Smooth muscle cell (in vitro differentiated cells): ENCODE data around the gene FOXK1. TPM values are rescaled to one million over a fixed set of nuclear protein-coding genes. Genes with fewer than 3 reads are reported as not detected.

Experiments
- DNase-seq: peaks from one replicate; lab custom pipeline; 2025; ENCODE audit not compliant: unreplicated experiment; lab: John Stamatoyannopoulos, UW
- H2AFZ ChIP-seq: fragments of 200-600 bp; sonication (generic); 2 replicates; pipeline ENCODE4 v1.6.0; 2016; ENCODE audit warnings: antibody characterized with exemption, low read depth, mild to moderate bottlenecking
- H3F3A ChIP-seq: fragments of 200-600 bp; sonication (generic); 2 replicates; pipeline ENCODE4 v1.6.0; 2017; ENCODE audit warnings: antibody characterized with exemption, low read depth
- H3K27ac ChIP-seq: fragments of 200-600 bp; sonication (generic); 2 replicates; pipeline ENCODE4 v1.5.1; 2016; ENCODE audit warnings: low read depth, mild to moderate bottlenecking
- H3K27me3 ChIP-seq: fragments of 200-600 bp; sonication (generic); 2 replicates; pipeline ENCODE4 v1.6.1; 2016; ENCODE audit warnings: low read depth, mild to moderate bottlenecking
- H3K36me3 ChIP-seq: fragments of 200-600 bp; sonication (generic); 2 replicates; pipeline ENCODE4 v1.5.1; 2016; ENCODE audit warnings: low read depth
- H3K4me1 ChIP-seq: fragments of 200-600 bp; sonication (generic); 2 replicates; pipeline ENCODE4 v1.5.1; 2016; ENCODE audit warnings: low read depth
- H3K4me2 ChIP-seq: fragments of 200-600 bp; sonication (generic); 2 replicates; pipeline ENCODE4 v1.6.0; 2016; ENCODE audit warnings: mild to moderate bottlenecking
- H3K4me3 ChIP-seq: fragments of 200-600 bp; sonication (generic); 2 replicates; pipeline ENCODE4 v1.5.1; 2016; ENCODE audit warnings: mild to moderate bottlenecking
- H3K79me2 ChIP-seq: fragments of 200-600 bp; sonication (generic); 2 replicates; pipeline ENCODE4 v1.6.0; 2016; ENCODE audit warnings: low read depth, mild to moderate bottlenecking
- H3K9ac ChIP-seq: fragments of 200-600 bp; sonication (generic); 2 replicates; pipeline ENCODE4 v1.6.0; 2016; ENCODE audit warnings: low read depth
- H3K9me3 ChIP-seq: fragments of 200-600 bp; sonication (generic); replicated peaks from 2 replicates; pipeline ENCODE4 v1.5.1; 2016; ENCODE audit warnings: low read depth
- H4K20me1 ChIP-seq: fragments of 200-600 bp; sonication (generic); 2 replicates; pipeline ENCODE4 v1.6.0; 2016; ENCODE audit warnings: low read depth
- WGBS: methylation state at CpG from one replicate; pipeline ENCODE4 v1.1.7; 2016; ENCODE audit warnings: low lambda C conversion rate; 5-methylcytosine and 5-hydroxymethylcytosine counted together
- polyA plus RNA-seq: library from polyadenylated mRNA; unstranded; fragments of >200 nt; fragmentation: Nextera tagmentation; extraction: Ambion mirVana; gene quantifications from 2 replicates; pipeline ENCODE4 v1.2.1, GENCODE V29; 2016
- total RNA-seq: library from RNA; depleted of rRNA; stranded (reverse); fragments of >200 nt; gene quantifications from 2 replicates; pipeline ENCODE4 v1.2.3, GENCODE V29; 2014
- TF ChIP-seq, protein P1 (sequence below): fragments of 200-600 bp; sonication (generic); IDR thresholded peaks from 2 replicates; pipeline ENCODE4 v1.5.1; 2017; ENCODE audit warnings: borderline replicate concordance, mild to moderate bottlenecking, antibody characterized with exemption; ENCODE audit not compliant: insufficient read depth, poor library complexity, severe bottlenecking

The FOXK1 gene
- total and polyA plus RNA-seq, 2 experiments from 2014 or later, result 6.0 to 11.6 TPM

DNA sequence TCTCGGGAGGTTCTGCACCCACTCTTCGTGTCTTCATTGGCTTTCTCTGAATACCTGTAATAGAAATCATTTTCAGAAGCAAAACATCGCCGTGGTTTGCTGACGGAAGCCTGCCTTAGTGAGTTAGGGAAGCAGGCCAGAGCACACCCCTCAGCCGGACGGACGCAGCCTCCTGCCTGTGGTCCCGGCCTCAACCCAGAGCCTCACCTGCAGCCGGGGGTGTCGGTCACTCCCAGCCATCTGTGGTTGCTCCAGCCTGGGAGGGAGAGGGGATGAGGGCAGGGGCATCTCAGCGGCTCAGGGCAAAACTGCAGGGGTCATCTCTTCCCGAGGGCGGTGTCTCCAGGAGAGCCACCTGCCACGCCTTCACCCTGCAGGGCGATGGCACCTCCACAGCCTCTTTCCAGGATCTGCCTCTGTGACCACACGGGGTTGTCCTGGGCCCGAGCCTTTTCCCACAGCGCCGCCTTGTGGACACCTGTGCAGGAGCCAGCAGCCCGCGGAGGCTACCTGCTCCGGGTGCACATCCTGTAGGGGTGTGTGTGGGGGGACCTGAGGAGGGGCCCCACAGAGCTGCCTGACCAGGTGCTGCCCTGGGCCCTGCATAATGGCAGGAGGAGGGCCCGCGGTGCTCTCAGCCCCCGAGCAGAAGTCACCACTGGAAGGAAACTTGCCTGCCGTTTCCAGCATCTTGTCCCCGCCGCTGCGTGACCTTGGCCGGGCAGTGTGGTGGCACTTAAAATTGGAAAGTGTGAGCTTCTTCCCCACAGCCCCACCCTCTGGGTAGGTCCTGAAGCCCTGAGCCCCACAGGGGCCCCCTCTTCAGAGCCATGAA lies 71.7 kb downstream of the FOXK1 start:
- Histone ChIP-seq H3K4me2 (no peak overlapping the region), H3K27ac (no peak overlapping the region), H3K79me2 (peaks cover 29% of the 10 kb centered on the region), H3K4me3 (no peak overlapping the region), H3K36me3 (peaks cover 5% of the 10 kb centered on the region), H3F3A (no peaks in the 10 kb centered on the region), H3K4me1 (no peaks in the 10 kb centered on the region), H4K20me1 (peaks cover 24% of the 10 kb centered on the region), H3K27me3 (no peaks in the 10 kb centered on the region), H3K9me3 (no peaks in the 10 kb centered on the region), H2AFZ (no peak overlapping the region), H3K9ac (no peak overlapping the region)
- TF ChIP-seq, protein P1, sequence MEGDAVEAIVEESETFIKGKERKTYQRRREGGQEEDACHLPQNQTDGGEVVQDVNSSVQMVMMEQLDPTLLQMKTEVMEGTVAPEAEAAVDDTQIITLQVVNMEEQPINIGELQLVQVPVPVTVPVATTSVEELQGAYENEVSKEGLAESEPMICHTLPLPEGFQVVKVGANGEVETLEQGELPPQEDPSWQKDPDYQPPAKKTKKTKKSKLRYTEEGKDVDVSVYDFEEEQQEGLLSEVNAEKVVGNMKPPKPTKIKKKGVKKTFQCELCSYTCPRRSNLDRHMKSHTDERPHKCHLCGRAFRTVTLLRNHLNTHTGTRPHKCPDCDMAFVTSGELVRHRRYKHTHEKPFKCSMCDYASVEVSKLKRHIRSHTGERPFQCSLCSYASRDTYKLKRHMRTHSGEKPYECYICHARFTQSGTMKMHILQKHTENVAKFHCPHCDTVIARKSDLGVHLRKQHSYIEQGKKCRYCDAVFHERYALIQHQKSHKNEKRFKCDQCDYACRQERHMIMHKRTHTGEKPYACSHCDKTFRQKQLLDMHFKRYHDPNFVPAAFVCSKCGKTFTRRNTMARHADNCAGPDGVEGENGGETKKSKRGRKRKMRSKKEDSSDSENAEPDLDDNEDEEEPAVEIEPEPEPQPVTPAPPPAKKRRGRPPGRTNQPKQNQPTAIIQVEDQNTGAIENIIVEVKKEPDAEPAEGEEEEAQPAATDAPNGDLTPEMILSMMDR, result peak; percentile 89
- DNase-seq, result peak; percentile 8
- 65% methylated on average over 31 of the region's 31 CpGs for WGBS

DNA sequence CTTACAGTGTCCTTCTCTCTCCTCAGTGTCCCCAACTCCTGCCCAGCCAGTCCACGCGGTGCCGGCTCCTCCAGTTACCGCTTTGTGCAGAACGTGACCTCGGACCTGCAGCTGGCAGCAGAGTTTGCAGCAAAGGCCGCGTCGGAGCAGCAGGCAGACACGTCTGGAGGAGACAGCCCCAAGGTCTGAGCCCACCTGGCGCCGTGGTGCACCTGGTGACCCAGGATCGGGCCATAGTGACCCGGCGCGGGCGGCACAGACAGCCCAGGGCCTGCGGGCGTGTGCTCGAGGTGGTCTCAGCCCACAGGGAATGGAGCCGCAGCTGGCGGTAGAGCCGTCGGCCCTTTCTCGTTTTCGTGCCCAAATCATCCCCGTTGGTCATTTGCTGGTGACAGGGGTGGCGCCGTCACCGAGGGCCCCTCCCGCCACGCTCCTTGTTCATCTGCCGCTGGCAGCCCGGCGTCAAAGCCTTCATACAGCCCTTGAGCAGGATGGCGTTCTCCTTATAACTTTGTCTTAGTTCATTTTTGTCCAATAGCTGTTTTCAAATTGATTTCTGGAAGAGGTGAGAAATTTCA lies 72.4 kb downstream of the FOXK1 start:
- no peak for DNase-seq
- peaks cover 26% of the 10 kb centered on the region for H3K79me2 ChIP-seq
- 99% methylated on average over 35 of the region's 36 CpGs for WGBS

DNA sequence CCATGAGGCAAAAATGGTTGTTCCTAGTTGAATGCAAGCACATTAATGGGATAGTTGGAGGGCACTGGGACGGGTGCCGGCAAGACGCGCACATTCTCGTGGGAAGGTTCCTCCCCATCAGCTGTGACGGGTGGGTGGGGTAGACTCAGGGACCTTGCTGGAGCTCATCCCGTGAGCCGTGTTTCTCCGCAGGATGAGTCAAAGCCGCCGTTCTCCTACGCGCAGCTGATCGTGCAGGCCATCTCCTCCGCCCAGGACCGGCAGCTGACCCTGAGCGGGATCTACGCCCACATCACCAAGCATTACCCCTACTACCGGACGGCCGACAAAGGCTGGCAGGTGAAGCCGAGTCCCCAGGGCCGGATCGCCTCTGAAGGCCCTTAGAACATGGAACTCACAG lies 73.0 kb downstream of the FOXK1 start:
- Histone ChIP-seq H4K20me1 (peaks cover 24% of the 10 kb centered on the region), H3K9me3 (no peaks in the 10 kb centered on the region), H3K4me3 (no peak overlapping the region), H3K4me2 (no peak overlapping the region), H3K27ac (no peak overlapping the region), H3K4me1 (no peaks in the 10 kb centered on the region), H2AFZ (no peak overlapping the region), H3K27me3 (no peaks in the 10 kb centered on the region), H3F3A (no peaks in the 10 kb centered on the region), H3K79me2 (peaks cover 20% of the 10 kb centered on the region), H3K9ac (no peak overlapping the region), H3K36me3 (peaks cover 5% of the 10 kb centered on the region)
- DNase-seq, result no peak
- WGBS, result 94% methylated on average over 15 of the region's 24 CpGs
- TF ChIP-seq, protein P1, result no peak

More for the DNA sequence above, 72.4 kb downstream of the FOXK1 start:
- Histone ChIP-seq H3K4me3 (no peak overlapping the region), H3K4me1 (no peaks in the 10 kb centered on the region), H3K9ac (no peak overlapping the region), H3K36me3 (peaks cover 5% of the 10 kb centered on the region), H2AFZ (no peak overlapping the region), H3K4me2 (no peak overlapping the region), H4K20me1 (peaks cover 24% of the 10 kb centered on the region), H3F3A (no peaks in the 10 kb centered on the region), H3K27ac (no peak overlapping the region), H3K27me3 (no peaks in the 10 kb centered on the region), H3K9me3 (no peaks in the 10 kb centered on the region)
- TF ChIP-seq, protein P1, result no peak
